ENCODE results near the gene CAMK2A. TPM values are rescaled to one million over a fixed set of nuclear protein-coding genes. Genes with fewer than 3 reads are reported as not detected.

CAMK2A gene
- polyA plus RNA-seq, 2 of the 4 experiments (the other 2 are of a cell fraction), result 0.09 to 0.93 TPM

DNA sequence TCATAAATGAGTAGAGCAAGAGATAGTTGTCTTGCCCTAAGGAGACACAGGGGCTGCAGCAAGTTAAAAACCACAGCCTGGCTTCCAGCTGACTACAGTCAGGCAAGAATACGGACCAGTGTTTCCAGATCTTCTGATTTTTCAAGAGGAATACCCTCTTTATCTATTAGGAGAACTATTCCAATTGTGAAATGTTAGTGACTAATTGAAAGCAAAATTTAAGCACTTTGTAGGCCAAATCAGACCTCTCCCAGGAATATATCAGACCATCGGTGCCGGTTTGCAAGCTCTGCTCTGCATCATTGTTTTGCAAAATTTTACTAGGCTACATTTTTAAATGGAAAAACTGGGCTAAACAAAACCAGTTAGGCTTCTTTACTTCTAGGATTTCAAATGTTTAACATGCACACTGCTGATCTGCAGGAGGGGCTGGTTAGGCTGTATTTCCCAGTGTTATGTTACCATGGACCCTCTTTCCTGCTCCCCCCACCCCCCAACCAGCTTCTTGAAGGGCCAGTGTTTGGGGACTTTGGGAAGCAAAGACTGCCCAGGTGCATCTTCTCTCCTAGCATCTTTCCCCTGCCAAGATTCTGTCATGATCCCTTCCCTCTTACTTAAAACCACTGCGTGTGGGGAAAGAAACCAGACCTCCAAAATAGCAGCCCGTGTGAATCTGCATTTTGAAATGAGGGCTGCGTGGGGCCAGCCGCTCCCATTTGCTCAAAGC lies 14.2 kb upstream of the CAMK2A start:
- no peak overlapping the region for H3K4me3 ChIP-seq
- no peak for TF ChIP-seq KDM1A (IDR thresholded peaks at IDR 0.05; ENCODE audit: low read depth)
- no peak for TF ChIP-seq HOXA7 (CRISPR knock-in tag; IDR thresholded peaks at IDR 0.05)
- no peak for TF ChIP-seq NPAS2 (CRISPR knock-in tag; IDR thresholded peaks at IDR 0.05; ENCODE audit: borderline replicate concordance)
- no peak for TF ChIP-seq BHLHE40 (IDR thresholded peaks at IDR 0.05; ENCODE audit: low read depth, low read length)
- no peak for TF ChIP-seq MAZ (IDR thresholded peaks at IDR 0.05; ENCODE audit: borderline replicate concordance, low read depth, low read length)
- no peak for TF ChIP-seq RFX5 (IDR thresholded peaks at IDR 0.05)
- TF ChIP-seq ELK1 (IDR thresholded peaks at IDR 0.05; ENCODE audit: low read depth, low read length), result no peak
- DNase-seq (ENCODE audit: low read depth in 1 of 2, low spot score in 1 of 2) (no peak), FAIRE-seq (no peak), ATAC-seq (no peak)
- WGBS (ENCODE audit: missing lambda C conversion rate), result 83% methylated on average over 7 of the region's 7 CpGs
- ChIA-PET POLR2A (no interaction called here), CTCF (interaction anchor here (0.9 to 6.9 kb wide), 7 partner anchors 8 to 113 kb away, joined by 3 to 75 read pairs (median 3); no protein-coding TSS in a partner anchor)
- peaks cover 58% of the 10 kb centered on the region for H3K4me1 ChIP-seq
- peak overlapping the region in 1 of 2 experiments; percentile 87; a peak in 4 of 6 replicates for H3K27ac ChIP-seq
- H3K4me2 ChIP-seq, result peak overlapping the region; percentile 97; the same call in 1 of the 3 replicates
- H3K9me3 ChIP-seq, result no peaks in the 10 kb centered on the region

GRCh38 chr5:150303070-150303615 lies 13.6 kb upstream of the CAMK2A start:
- Histone ChIP-seq H3K4me3 (peak overlapping the region; percentile 58), H3K27ac (peak overlapping the region; percentile 87 to 90), H3K4me1 (peaks cover 64% of the 10 kb centered on the region), H3K4me2 (peak overlapping the region; percentile 97), H3K9me3 (no peaks in the 10 kb centered on the region)
- no peak for ATAC-seq
- ChIA-PET CTCF (interaction anchor here (0.7 to 6.9 kb wide), 24 partner anchors 8 to 143 kb away, joined by 3 to 75 read pairs (median 4); no protein-coding TSS in a partner anchor), POLR2A (interaction anchor here (1.1 kb wide), 1 partner anchor 14 kb away, joined by 5 read pairs; no protein-coding TSS in a partner anchor)
- no peak for TF ChIP-seq ATOH8 (CRISPR knock-in tag; IDR thresholded peaks at IDR 0.05; ENCODE audit: low read depth)
- TF ChIP-seq POLR2AphosphoS2 (conservative IDR thresholded peaks at IDR 0.05; ENCODE audit: low read length), result no peak
- WGBS (ENCODE audit: missing lambda C conversion rate), result 75% methylated on average over 16 of the region's 16 CpGs
- no peak for DNase-seq (ENCODE audit: low read depth in 1 of 2, low spot score in 1 of 2)
- FAIRE-seq, result no peak

GRCh38 chr5:150302301-150303069 lies 12.9 kb upstream of the CAMK2A start, which contains the start of gene ARSI:
Gene ARSI, minus strand, starts transcription at chr5:150302905. Its CDS starts 532 bp downstream, at chr5:150302373.
- peak; percentile 77 to 91 for ATAC-seq
- POLR2A ChIA-PET, result interaction anchor here (1.1 kb wide), 1 partner anchor 14 kb away, joined by 5 read pairs; no protein-coding TSS in a partner anchor
- peak; percentile 62 to 85 for DNase-seq (ENCODE audit: low read depth in 1 of 2, low spot score in 1 of 2)
- TF ChIP-seq ZSCAN20 (CRISPR knock-in tag; IDR thresholded peaks at IDR 0.05) (no peak), MAFK (IDR thresholded peaks at IDR 0.05; ENCODE audit: partially characterized antibody) (no peak), EHF (CRISPR knock-in tag; IDR thresholded peaks at IDR 0.05) (no peak), CEBPB (IDR thresholded peaks at IDR 0.05) (no peak), HOXB13 (CRISPR knock-in tag; IDR thresholded peaks at IDR 0.05; ENCODE audit: low read depth) (no peak), RCOR1 (IDR thresholded peaks at IDR 0.05; ENCODE audit: low read depth, low read length) (no peak), JUN (IDR thresholded peaks at IDR 0.05) (no peak; a peak in 1 of 5 replicates), SMC3 (IDR thresholded peaks at IDR 0.05) (peak; percentile 61), FOSL2 (IDR thresholded peaks at IDR 0.05) (no peak), FOSL2 (CRISPR knock-in tag; IDR thresholded peaks at IDR 0.05) (no peak), CBX2 (IDR thresholded peaks at IDR 0.05; ENCODE audit: borderline replicate concordance, low read depth) (no peak), RAD21 (conservative IDR thresholded peaks at IDR 0.05 in 1 of 2, IDR thresholded peaks at IDR 0.05 in 1 of 2) (peak; percentile 28 to 47; a peak in 4 of 5 replicates), MAZ (IDR thresholded peaks at IDR 0.05; ENCODE audit: borderline replicate concordance, low read depth, low read length) (no peak), MYC (IDR thresholded peaks at IDR 0.05; ENCODE audit: borderline replicate concordance, low read length) (no peak)
- TF ChIP-seq, protein P1, sequence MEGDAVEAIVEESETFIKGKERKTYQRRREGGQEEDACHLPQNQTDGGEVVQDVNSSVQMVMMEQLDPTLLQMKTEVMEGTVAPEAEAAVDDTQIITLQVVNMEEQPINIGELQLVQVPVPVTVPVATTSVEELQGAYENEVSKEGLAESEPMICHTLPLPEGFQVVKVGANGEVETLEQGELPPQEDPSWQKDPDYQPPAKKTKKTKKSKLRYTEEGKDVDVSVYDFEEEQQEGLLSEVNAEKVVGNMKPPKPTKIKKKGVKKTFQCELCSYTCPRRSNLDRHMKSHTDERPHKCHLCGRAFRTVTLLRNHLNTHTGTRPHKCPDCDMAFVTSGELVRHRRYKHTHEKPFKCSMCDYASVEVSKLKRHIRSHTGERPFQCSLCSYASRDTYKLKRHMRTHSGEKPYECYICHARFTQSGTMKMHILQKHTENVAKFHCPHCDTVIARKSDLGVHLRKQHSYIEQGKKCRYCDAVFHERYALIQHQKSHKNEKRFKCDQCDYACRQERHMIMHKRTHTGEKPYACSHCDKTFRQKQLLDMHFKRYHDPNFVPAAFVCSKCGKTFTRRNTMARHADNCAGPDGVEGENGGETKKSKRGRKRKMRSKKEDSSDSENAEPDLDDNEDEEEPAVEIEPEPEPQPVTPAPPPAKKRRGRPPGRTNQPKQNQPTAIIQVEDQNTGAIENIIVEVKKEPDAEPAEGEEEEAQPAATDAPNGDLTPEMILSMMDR (IDR thresholded peaks at IDR 0.05), result peak; percentile 59
- TF ChIP-seq, protein P2, sequence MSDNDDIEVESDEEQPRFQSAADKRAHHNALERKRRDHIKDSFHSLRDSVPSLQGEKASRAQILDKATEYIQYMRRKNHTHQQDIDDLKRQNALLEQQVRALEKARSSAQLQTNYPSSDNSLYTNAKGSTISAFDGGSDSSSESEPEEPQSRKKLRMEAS (IDR thresholded peaks at IDR 0.05), result peak; percentile 15; the same call in 1 of the 2 replicates
- H3K4me1 ChIP-seq, result peaks cover 66% of the 10 kb centered on the region
- 11% methylated on average over 38 of the region's 63 CpGs for WGBS (ENCODE audit: missing lambda C conversion rate)
- no peaks in the 10 kb centered on the region for H3K9me3 ChIP-seq
- FAIRE-seq, result no peak
- peak within 1 kb of the TSS; percentile 97 for H3K4me2 ChIP-seq
- CTCF ChIA-PET, result interaction anchor here (0.7 to 6.9 kb wide), 23 partner anchors 8 to 142 kb away, joined by 3 to 75 read pairs (median 4); no protein-coding TSS in a partner anchor
- peak within 1 kb of the TSS; percentile 87 to 90 for H3K27ac ChIP-seq
- H3K4me3 ChIP-seq, result peak within 1 kb of the TSS; percentile 58

Measured in A549 (cell line).